Muscle layer of duodenum (tissue), 2 donors: ENCODE data around the gene PLCH2.

Experiments
- H3K27ac ChIP-seq: one replicate; pipeline ENCODE4 v1.7.0; 2013; ENCODE audit warnings: mild to moderate bottlenecking, low read length
- H3K27me3 ChIP-seq: one replicate; pipeline ENCODE4 v1.7.0; 2013; ENCODE audit warnings: low read depth, mild to moderate bottlenecking, control low read depth, low read length
- H3K36me3 ChIP-seq, 2 donors: one replicate each; pipeline ENCODE4 v1.7.0; 2013; ENCODE audit warnings: low read length in 2 of 2, control low read depth in 1 of 2, mild to moderate bottlenecking in 1 of 2; ENCODE audit not compliant: insufficient read depth in 2 of 2, control insufficient read depth in 1 of 2
- H3K4me1 ChIP-seq, 2 donors: one replicate each; pipeline ENCODE4 v1.7.0; 2013; ENCODE audit warnings: low read length in 2 of 2, mild to moderate bottlenecking in 2 of 2, control low read depth in 1 of 2, moderate library complexity in 1 of 2; ENCODE audit not compliant: insufficient read depth in 2 of 2, control insufficient read depth in 1 of 2
- H3K4me3 ChIP-seq, 2 donors: one replicate each; pipeline ENCODE4 v1.7.0; 2013; ENCODE audit warnings: low read length in 2 of 2, low read depth in 1 of 2, mild to moderate bottlenecking in 1 of 2
- H3K9me3 ChIP-seq, 2 donors: one replicate each; pipeline ENCODE4 v1.7.0; 2013; ENCODE audit warnings: low read length in 2 of 2, control low read depth in 1 of 2, mild to moderate bottlenecking in 1 of 2; ENCODE audit not compliant: control insufficient read depth in 1 of 2
- donor health status: healthy.

PLCH2 gene

DNA sequence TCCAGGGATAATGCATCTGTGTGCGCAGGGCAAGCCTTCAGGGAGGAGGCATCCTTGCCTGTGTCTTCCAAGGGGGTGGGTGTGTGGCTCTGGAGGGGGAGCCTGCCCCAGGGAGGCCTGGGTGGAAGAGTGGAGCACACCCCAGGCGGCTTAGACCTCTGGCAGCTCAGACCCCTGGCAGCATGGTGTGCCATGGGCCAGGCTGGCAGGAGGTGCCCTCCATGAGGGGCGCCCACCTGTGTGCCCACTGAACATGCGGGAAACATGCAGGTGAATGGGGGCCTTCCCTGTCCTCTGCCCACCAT lies 51.4 kb downstream of the PLCH2 start:
- peaks cover 18 to 67% of the 10 kb centered on the region in 2 donors for H3K4me1 ChIP-seq
- H3K36me3 ChIP-seq, result no peaks in the 10 kb centered on the region
- H3K9me3 ChIP-seq, result no peaks in the 10 kb centered on the region
- H3K27me3 ChIP-seq, result peaks cover 27% of the 10 kb centered on the region
- no peak overlapping the region for H3K27ac ChIP-seq
- no peak overlapping the region for H3K4me3 ChIP-seq

DNA sequence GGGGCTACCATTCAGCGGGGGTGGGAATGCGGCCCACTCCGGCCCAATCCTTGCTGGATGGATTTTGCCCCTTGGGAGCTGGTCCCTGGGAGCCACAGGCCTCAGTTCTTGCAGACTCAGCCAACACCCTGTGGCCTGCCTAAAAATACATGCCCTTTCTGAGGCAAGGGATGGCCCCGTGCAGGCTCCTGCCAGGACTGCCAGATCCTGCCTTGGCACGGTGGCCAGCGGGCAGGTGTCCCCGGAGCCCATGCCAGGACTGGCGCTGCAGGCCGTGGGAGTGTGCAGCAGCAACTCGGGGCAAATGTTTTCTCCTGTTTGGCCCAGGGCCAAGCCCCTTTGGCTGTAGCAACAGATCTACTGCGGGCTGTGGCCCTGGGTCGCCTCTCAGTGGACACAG lies 51.9 kb downstream of the PLCH2 start:
- H3K4me3 ChIP-seq, result no peak overlapping the region
- H3K27me3 ChIP-seq, result peaks cover 27% of the 10 kb centered on the region
- no peak overlapping the region for H3K27ac ChIP-seq
- H3K9me3 ChIP-seq, result no peaks in the 10 kb centered on the region
- no peaks in the 10 kb centered on the region for H3K36me3 ChIP-seq
- peaks cover 18 to 66% of the 10 kb centered on the region in 2 donors for H3K4me1 ChIP-seq

DNA sequence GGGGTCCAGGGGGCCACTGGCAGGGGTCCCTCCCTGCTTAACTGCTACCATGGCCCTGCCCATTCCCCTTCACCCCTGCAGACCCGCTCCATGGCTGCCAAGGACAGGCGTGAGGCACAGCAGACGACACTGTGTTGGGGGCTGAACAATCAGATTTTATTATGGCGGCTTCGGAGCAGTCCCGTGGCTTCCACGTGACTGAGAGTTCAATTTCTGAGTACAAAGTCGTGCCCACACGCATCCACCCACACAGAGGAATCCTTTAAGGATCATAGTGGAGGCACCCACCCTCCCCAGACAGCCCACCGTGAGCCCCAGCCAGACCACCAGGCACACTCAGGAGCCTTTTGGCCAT lies 52.5 kb downstream of the PLCH2 start:
- Histone ChIP-seq H3K4me3 (no peak overlapping the region), H3K9me3 (no peaks in the 10 kb centered on the region), H3K27ac (no peak overlapping the region), H3K4me1 (peaks cover 18 to 60% of the 10 kb centered on the region in 2 donors), H3K27me3 (peaks cover 27% of the 10 kb centered on the region), H3K36me3 (no peaks in the 10 kb centered on the region)

- Histone ChIP-seq H3K4me1 (peaks cover 18 to 54% of the 10 kb centered on the region in 2 donors), H3K27me3 (peaks cover 27% of the 10 kb centered on the region)
These were observed 53.1 kb downstream of the PLCH2 start for GRCh38 chr1:2528966-2529783.

GRCh38 chr1:2529784-2530512 lies 53.9 kb downstream of the PLCH2 start, which contains the start of gene HES5:
HES5 (minus strand) TSS chr1:2530263; CDS start chr1:2530164, 99 bp downstream.
- no peaks in the 10 kb centered on the region for H3K36me3 ChIP-seq
- H3K27ac ChIP-seq, result no peak within 1 kb of the TSS
- H3K27me3 ChIP-seq, result peaks cover 34% of the 10 kb centered on the region
- peak within 1 kb of the TSS in 1 of 2 donors; percentile 50 for H3K4me3 ChIP-seq
- no peaks in the 10 kb centered on the region for H3K9me3 ChIP-seq
- H3K4me1 ChIP-seq, result peaks cover 10 to 46% of the 10 kb centered on the region in 2 donors

More at GRCh38 chr1:2528966-2529783, 53.1 kb downstream of the PLCH2 start:
- no peak overlapping the region for H3K27ac ChIP-seq
- H3K36me3 ChIP-seq, result no peaks in the 10 kb centered on the region
- H3K9me3 ChIP-seq, result no peaks in the 10 kb centered on the region
- peak overlapping the region in 1 of 2 donors; percentile 50 for H3K4me3 ChIP-seq

DNA sequence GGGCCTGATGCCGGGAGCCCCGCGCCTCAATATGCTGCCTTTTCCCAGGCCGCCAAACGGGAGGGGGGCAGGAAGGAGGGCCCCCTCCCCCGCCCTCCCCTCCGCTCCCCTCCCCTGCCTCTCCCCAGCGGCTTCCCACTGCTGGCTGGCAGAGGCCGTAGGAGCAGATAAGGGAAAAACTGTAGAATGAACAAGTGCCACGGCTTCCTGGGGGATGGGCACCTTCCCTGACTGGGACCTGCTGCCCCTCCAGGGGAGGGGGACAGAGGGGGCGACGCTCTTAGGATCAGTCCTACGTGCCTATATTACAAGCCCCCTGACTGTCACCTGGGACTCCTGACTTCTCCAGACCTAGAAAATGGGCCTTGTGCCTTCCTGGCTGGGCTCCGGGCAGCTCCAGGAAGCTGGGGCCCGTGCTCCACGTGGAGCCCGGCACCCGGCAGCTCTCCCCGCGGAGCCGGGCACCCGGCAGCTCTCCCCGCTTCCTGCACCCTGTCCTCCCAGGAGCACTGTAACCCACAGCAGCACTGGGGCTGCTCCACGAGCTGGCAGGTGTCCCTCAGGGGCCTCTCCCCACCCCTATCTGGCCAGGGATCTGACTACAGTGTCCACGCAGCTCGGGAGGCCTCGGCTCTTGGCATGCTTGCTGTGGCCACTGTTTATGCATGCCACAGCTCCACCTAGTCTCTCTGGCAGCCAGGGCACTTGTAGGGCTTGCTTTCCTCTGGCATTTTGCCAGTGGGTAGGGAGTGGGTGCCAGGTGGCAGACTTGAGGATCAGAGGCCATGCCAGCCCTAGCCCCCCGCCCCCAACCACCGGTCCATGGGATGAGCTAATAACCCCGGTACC lies 54.6 kb downstream of the PLCH2 start:
- Histone ChIP-seq H3K27ac (no peak overlapping the region), H3K4me3 (no peak overlapping the region), H3K27me3 (peaks cover 37% of the 10 kb centered on the region), H3K36me3 (no peaks in the 10 kb centered on the region), H3K4me1 (peaks cover 5 to 39% of the 10 kb centered on the region in 2 donors), H3K9me3 (no peaks in the 10 kb centered on the region)

DNA sequence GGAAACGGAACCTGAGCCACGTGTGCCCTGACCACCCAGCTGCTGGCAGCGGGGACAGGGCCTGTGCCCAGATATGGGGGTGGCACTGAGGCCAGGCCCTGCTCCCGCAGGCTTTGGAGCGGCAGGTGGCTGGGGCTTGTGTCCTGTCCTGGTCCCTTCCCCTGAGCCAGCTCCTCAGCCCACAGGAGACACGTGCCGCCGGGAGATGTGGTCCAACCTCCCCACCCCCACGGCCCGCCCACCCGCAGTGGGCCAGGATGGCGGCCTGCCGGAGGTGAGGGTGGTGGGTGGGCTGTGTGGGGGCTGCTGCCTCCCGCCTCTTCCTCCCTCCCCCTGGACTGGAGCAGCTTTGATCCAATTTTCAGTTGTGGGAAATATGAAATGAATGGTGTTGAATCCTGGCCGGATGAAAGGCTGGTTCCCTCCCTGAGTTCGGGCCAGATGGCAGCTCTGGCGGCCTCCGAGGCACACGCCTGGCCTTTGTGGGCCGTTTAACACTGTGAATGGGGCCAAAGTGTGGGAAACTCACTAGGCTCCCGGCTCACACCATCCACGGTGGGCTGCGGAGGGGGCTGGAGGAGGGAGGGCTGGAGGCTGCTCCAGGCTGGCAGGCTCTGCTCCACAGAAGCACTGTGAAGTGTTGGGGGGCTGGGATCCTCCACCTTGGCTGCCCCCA lies 56.5 kb downstream of the PLCH2 start:
- H3K36me3 ChIP-seq, result no peaks in the 10 kb centered on the region
- H3K27me3 ChIP-seq, result peaks cover 43% of the 10 kb centered on the region
- peaks cover 0 to 29% of the 10 kb centered on the region in 2 donors for H3K4me1 ChIP-seq
- no peak overlapping the region for H3K4me3 ChIP-seq
- H3K9me3 ChIP-seq, result no peaks in the 10 kb centered on the region
- no peak overlapping the region for H3K27ac ChIP-seq

GRCh38 chr1:2533365-2533764 lies 57.3 kb downstream of the PLCH2 start:
- H3K4me1 ChIP-seq, result peaks cover 0 to 24% of the 10 kb centered on the region in 2 donors
- no peaks in the 10 kb centered on the region for H3K36me3 ChIP-seq
- peaks cover 43% of the 10 kb centered on the region for H3K27me3 ChIP-seq
- no peak overlapping the region for H3K4me3 ChIP-seq
- H3K27ac ChIP-seq, result no peak overlapping the region
- H3K9me3 ChIP-seq, result no peaks in the 10 kb centered on the region

DNA sequence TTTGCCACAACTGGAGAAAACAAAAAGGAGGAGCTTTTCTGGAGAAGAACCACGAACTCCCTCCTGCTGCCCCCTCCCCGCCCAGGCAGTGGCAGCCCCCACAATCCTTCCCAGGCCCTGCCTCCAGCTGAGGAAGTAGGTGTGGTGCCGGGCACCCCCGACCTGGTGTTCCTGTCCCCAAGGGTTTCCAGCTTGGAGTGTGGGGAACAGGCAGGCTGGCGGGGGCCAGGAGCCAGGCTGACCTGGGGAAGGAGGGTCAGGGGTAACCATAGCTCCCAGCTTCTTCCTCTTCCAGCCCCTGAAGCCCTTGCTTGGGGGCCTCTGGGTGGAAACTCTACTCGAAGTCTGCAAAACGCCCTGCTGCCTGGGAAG lies 58.2 kb downstream of the PLCH2 start:
- no peak overlapping the region for H3K27ac ChIP-seq
- H3K4me3 ChIP-seq, result no peak overlapping the region
- H3K4me1 ChIP-seq, result peaks cover 0 to 15% of the 10 kb centered on the region in 2 donors
- H3K27me3 ChIP-seq, result peaks cover 36% of the 10 kb centered on the region
- no peaks in the 10 kb centered on the region for H3K9me3 ChIP-seq
- no peaks in the 10 kb centered on the region for H3K36me3 ChIP-seq

DNA sequence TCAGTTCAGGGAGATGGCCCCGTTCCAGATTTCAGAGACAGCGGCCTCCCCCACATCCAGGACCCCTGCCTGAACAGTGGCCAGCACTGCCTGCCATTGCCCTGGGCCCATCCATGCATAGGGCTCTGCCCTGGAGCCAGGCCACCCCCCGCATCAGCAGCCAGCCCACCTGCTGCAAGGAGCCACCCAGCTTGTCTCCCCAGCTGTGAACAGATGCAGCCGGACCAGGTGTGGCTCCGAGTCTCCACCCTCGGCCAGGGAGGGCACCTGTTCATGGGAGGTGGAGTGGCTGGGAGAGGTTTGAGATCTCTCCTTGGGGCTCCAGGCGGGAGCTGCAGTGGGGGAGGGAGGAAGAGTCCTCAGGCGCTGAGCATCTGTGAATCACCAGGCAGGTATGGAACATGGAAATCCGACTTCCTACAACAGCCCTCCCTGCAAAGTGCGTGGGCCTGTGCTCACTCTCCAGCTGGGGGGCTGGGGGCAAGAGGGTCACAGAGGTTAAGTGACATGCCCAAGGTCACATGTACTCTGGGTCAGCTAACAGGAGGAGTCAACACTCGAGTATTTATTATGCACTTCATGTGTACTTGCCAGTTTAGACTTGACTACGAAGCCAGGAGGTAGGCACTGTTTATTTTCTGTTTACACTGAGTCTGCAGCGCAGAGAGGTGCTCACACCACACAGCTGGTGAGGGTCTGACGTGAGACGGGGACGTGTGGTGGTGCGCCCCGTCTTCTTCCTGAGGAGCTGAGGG lies 58.8 kb downstream of the PLCH2 start:
- Histone ChIP-seq H3K9me3 (no peaks in the 10 kb centered on the region), H3K27ac (no peak overlapping the region), H3K36me3 (no peaks in the 10 kb centered on the region), H3K27me3 (peaks cover 36% of the 10 kb centered on the region), H3K4me3 (no peak overlapping the region), H3K4me1 (peaks cover 0 to 13% of the 10 kb centered on the region in 2 donors)
